Activated effector memory CD4-positive, alpha-beta T cell treated with anti-CD3 and anti-CD28 coated beads, Interleukin-2, amount 50 U/mL, for 16 hours (primary cell): ENCODE measurements around the gene RC3H2.
"Not testable (repeated sequence)": the region's sequence is repeated elsewhere in the genome, so short reads cannot be mapped to it uniquely, and the experiment has no call there.

Source experiments
- DNase-seq: peaks from one replicate; pipeline ENCODE4 v3.0.0-alpha.2; 2020

Gene RC3H2

GRCh38 chr9:122837266-122837850, 67.8 kb downstream of the RC3H2 start:
- no peak for DNase-seq

DNA sequence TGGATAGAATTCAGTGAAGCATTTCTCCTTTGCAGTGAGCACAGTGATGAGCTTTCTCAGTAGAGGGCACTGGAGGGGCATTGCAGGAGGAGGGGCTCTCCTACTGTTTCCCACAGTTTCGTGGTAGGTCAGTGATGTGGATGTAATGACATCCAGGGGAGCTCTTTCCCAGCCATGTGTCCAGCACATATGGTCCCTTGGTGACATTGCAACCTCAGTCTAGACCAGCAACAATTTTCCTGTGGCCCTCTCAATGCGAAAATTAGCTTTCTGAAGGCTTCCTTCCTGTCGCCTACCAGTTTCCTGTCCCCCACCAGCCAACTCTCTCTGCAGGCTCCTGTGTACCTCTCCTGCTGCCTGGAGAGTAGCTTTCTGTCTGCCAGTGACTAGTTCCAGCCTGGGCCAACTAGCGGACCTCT, 69.8 kb downstream of the RC3H2 start:
- DNase-seq, result peak; percentile 66

GRCh38 chr9:122832194-122832593, 73.0 kb downstream of the RC3H2 start:
- DNase-seq, result no peak

DNA sequence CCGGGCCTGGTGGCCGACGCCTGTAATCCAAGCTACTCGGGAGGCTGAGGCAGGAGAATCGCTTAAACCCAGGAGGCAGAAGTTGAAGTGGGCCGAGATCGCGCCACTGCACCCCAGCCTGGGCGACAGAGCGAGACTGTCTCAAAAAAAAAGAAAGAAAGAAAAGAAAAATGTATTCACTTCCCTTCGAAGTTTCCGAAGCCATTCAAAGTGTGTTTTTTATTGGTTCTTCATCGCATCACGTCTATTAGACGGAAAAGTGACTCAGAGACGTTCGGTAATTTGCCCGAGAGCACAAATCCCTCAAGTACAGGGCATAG, 76.2 kb downstream of the RC3H2 start:
- not testable (repeated sequence) for DNase-seq

- DNase-seq, result no peak
Measured at GRCh38 chr9:122827761-122828093, 77.4 kb downstream of the RC3H2 start.

DNA sequence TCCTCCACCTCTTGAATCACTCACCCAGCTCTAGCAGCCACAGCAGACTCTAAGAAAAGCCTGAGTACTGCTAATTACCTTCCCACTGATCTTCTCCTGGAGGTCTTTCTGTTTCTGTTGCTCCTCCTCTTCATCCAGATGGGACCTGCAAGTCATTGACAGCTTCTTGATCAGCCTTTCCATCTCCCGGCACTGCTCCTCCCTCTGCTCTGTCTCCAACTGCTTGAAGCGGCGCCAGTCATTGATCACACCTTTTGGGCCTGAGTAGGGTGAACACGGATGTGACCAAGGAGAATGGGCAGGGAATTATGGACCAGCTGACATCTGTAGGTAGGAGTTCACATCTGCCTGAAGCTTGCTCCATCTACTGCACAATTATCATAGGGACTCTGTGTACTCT, 82.2 kb downstream of the RC3H2 start:
- no peak for DNase-seq

- no peak for DNase-seq
Measured at GRCh38 chr9:122822056-122822455, 83.1 kb downstream of the RC3H2 start.

DNA sequence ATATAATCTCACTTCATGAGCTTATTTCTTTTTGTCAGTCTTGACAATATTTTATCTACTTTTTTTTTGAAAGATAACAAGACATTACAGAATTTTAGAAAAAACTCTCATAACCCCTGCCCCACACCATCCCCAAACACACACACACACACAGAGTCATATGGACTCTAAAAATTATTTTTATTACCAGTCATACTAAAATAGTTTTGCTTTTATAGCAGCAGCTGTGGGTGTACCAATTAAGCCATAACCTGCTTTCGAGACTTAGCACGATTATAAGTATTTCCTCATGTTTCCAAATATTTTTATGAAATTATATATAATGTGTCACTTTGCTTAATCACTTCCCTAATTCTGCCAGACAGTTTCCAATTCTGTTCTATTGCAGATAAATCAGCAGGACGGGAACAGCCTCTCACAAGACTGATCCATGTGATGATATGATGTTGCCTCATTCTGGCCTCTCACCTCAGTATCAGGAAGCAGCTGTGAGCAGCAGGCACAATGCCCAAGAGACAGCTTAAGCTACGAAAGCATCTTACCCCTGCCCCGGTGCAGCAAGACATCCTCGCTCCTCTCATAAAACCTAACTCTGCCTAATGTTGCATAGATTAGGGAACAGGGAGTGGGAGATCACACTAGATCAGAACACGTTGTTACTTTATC, 83.7 kb downstream of the RC3H2 start:
- no peak for DNase-seq

DNA sequence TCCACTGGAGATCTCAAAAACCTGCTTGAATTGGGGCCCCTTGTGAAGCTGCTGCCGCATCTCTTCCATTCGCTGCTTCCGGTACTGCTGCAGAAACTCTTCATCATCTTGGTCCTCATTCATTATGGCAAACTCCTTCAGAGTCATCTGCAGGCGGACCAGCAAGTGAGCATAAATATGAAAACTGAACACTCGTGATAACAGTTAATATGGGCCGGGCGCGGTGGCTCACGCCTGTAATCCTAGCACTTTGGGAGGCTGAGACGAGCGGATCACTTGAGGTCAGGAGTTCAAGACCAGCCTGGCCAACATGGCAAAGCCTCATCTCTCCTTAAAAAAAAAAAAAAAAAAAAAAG, 84.7 kb downstream of the RC3H2 start:
- no peak for DNase-seq

DNA sequence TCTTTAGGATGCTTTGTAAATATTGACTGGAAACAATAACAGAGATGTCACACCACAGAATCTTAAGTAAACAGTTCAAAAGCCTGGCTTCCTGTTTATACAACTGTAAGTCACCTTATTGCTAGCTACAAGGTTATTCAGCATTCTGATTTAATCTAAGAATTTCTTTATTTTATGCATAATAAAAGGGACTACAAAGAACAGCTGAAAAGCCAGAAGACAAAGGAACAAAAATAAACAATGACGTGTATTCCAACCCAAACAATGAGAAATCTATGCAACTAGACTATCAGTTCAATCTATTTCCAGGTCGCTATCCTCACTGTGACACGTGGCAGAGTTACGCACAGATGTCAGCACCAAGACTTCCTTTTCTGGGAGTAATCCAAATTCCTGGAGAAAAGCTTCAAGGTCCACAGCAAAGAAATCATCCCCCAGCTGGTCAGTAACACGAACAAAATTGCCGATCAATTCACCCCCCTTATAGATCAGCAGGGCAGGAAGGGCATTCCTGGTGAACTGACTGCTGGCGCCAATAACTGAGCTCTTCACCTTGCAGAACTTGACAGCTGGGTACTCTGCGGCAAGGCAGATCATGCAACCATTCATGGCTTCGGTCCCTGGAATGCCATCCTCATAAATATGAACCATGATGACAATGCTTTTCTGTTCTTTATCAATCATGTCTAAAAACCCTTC, 85.2 kb downstream of the RC3H2 start:
- DNase-seq, result no peak

DNA sequence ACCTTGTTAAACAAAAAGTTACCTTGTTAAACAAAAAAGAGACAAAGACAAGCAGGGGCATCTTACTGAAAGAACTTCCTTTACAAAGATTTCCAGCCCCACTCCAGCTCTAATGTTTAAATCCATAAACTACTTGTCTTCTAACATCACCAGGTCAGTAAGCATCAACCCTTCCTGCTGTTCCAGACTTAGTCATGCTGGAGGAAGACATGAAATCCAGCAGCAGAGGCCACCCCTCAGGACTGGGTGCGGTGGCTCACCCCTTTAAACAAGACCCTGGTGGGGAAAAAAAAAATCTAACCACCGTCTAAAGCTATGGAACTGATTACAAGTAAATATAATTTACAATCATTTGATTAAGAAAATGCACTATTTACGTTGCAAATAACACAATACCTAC, 85.8 kb downstream of the RC3H2 start:
- DNase-seq, result no peak

DNA sequence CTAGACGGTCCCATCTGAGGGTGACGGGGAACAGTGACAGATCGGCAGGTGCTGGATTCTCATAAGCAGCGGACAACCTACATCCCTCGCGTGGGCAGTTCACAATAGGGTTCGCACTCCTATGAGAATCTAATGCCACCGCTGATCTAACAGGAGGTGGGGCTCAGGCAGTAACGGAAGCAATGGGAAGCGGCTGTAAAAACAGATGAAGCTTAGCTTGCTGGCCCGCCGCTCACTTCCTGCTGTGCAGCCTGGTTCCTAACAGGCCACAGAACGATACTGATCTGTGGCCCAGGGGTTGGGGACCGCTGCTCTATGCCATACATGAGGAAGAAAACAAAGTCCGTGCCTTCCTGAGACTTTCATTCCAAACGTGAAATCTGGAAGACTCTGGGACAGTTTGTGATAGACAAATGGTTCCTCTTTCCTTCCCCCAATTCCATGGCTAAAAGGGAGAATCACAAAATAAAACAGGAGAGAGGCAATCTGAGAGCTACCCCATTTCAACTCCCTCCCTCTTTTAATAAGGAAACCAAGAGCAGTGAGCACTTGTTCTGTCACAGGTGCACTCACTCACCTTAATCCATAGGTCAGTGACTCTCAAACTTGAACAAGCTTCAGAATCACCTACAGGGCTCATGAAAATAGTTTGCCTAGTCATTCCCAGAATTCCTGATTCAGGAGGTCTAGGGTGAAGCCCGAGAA, 88.8 kb downstream of the RC3H2 start:
- DNase-seq, result peak; percentile 79

- DNase-seq, result no peak
Measured at GRCh38 chr9:122815544-122815943, 89.6 kb downstream of the RC3H2 start.

DNA sequence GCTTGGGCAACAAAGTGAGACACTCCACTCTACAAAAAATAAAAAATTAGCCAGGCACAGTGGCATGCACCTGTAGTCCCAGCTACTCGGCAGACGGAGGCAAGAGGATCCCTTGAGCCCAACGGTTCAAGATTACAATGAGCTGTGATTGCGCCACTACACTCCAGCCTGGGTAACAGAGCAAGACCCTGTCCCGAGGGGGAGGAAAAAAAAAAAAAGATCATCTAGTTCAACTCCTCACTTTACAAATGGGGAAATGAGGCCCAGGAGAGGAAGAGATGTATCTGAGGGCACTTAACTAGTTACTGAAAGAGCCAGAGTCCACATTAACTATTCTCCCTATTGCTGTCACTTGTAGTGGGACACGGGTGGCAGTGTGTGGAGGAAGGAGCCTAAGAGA, 90.6 kb downstream of the RC3H2 start:
- no peak for DNase-seq

DNA sequence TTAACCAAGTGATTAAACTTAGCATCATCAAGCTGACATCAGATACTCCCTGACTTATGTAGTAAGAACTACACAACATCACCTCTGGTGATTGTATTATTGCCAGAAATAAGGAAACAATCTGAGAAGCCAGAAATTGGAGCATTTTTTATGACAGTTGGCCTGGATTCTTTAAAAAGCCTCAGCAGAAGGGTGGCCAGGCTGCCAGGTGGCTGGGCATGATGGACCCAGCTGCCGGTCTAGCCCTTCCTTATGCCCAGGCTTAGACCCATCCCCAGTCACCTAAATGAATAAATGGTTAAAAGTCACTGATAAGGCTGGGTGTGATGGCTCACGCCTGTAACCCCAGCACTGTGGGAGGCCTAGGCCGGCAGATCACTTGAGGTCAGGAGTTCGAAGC, 92.4 kb downstream of the RC3H2 start:
- DNase-seq, result no peak

DNA sequence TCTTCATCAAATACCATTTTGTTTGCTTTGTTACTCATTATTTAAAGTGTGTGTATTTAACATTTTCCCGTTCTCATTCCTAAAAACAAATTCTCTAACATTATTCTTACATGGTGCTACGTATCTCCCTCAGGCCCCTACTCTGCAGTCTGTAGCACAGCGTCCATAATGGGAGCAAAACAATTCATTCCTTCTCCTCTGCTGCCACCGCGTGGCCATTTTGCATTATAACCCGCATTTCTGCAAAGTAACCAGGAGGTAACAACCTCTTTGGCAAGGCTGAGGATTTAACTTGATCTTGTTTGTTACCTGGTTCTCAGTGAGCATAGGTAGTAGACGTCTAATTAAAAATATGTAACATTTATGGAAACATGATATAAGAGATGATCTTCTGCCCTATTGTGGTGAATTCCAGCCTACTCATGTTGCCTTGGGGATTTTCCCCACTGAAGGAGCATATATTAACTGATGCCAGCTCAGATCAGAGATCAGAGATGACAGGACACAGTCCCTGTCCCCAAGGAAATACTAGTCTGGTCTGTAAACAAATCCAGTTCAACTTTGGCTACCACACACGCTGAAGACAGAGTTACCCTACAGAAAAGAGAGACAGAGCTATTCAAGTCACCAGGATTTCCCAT, 94.7 kb downstream of the RC3H2 start:
- DNase-seq, result peak; percentile 90

GRCh38 chr9:122809261-122809660, 95.9 kb downstream of the RC3H2 start:
- not testable (repeated sequence) for DNase-seq

DNA sequence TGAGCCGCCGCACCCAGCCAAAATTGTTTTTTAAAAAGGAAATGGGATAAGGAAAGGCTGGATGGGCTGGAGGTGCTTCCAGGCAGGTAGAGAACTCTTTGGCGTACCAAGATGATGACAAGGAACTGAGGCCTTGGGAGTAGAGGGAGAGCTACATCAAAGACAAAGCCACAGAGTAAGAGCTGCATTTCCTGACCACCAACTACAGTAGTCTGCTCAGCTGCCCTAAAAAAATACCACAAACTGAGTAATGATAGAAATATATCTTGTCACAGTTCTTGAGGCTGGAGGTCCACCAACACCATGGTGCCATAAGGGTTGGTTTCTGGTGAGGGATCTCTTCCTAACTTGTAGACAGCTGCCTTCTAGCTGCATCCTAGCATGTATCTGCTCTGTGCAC, 97.0 kb downstream of the RC3H2 start:
- no peak for DNase-seq

- DNase-seq, result peak; percentile 68
Measured at GRCh38 chr9:122807271-122807900, 97.8 kb downstream of the RC3H2 start.

GRCh38 chr9:122806661-122807060, 98.5 kb downstream of the RC3H2 start:
- DNase-seq, result no peak

GRCh38 chr9:122800066-122801060, 104.8 kb downstream of the RC3H2 start, which contains the start of gene OR1K1:
OR1K1 (plus strand) TSS chr9:122800123; CDS start chr9:122800123, 0 bp downstream.
- no peak for DNase-seq
